DMS114 treated with DMSO at 0.1 percent for 48 hours (cell line): Measurements from ENCODE around the gene ATP11C.
"Not testable (repeated sequence)": the region's sequence is repeated elsewhere in the genome, so short reads cannot be mapped to it uniquely, and the experiment has no call there.

ENCODE experiments used
- DNase-seq: peaks from one replicate; lab custom pipeline; 2025; ENCODE audit not compliant: unreplicated experiment; lab: John Stamatoyannopoulos, UW

Gene ATP11C

GRCh38 chrX:139864640-139865039 is 68.2 kb downstream of the ATP11C start:
- DNase-seq, result no peak

- DNase-seq, result no peak
Measured at GRCh38 chrX:139862208-139862607, 70.6 kb downstream of the ATP11C start.

GRCh38 chrX:139856826-139857225 is 76.0 kb downstream of the ATP11C start:
- DNase-seq, result not testable (repeated sequence)

- DNase-seq, result no peak
Measured at GRCh38 chrX:139851730-139852129, 81.1 kb downstream of the ATP11C start.

- DNase-seq, result no peak
Measured at GRCh38 chrX:139850968-139851367, 81.9 kb downstream of the ATP11C start.

GRCh38 chrX:139844884-139845283 is 88.0 kb downstream of the ATP11C start:
- DNase-seq, result no peak

- no peak for DNase-seq
Measured at GRCh38 chrX:139844163-139844562, 88.7 kb downstream of the ATP11C start.

GRCh38 chrX:139842326-139843185 is 90.3 kb downstream of the ATP11C start:
- no peak for DNase-seq

GRCh38 chrX:139836335-139836734 is 96.5 kb downstream of the ATP11C start:
- DNase-seq, result not testable (repeated sequence)

GRCh38 chrX:139834879-139835278 is 98.0 kb downstream of the ATP11C start:
- no peak for DNase-seq

GRCh38 chrX:139832718-139833309 is 100.0 kb downstream of the ATP11C start:
- DNase-seq, result no peak

- no peak for DNase-seq
Measured at GRCh38 chrX:139831675-139832456, 101.0 kb downstream of the ATP11C start.

GRCh38 chrX:139831017-139831416 is 101.8 kb downstream of the ATP11C start:
- DNase-seq, result no peak

GRCh38 chrX:139828830-139829229 is 104.0 kb downstream of the ATP11C start:
- no peak for DNase-seq

GRCh38 chrX:139828033-139828432 is 104.8 kb downstream of the ATP11C start:
- no peak for DNase-seq

GRCh38 chrX:139826065-139827044 is 106.5 kb downstream of the ATP11C start:
- DNase-seq, result no peak

GRCh38 chrX:139825618-139826017 is 107.2 kb downstream of the ATP11C start:
- no peak for DNase-seq

GRCh38 chrX:139823806-139824205 is 109.0 kb downstream of the ATP11C start:
- no peak for DNase-seq

- DNase-seq, result no peak
Measured at GRCh38 chrX:139820358-139820984, 112.4 kb downstream of the ATP11C start.

GRCh38 chrX:139816204-139816603 is 116.6 kb downstream of the ATP11C start:
- DNase-seq, result no peak
